Adipose tissue (tissue), 3 donors: ENCODE measurements around the gene NAA25. TPM values are rescaled to one million over a fixed set of nuclear protein-coding genes. Genes with fewer than 3 reads are reported as not detected.
"Not testable (repeated sequence)": the region's sequence is repeated elsewhere in the genome, so short reads cannot be mapped to it uniquely, and the experiment has no call there.

Source experiments
- H3K27ac ChIP-seq: one replicate; pipeline ENCODE4 v1.5.1; 2013; ENCODE audit warnings: low read depth, low read length
- WGBS, 3 donors: extraction: QIAGEN DNeasy Blood & Tissue Kit; methylation state at CpG; one replicate each; pipeline ENCODE4 v1.1.7; 2013; 5-methylcytosine and 5-hydroxymethylcytosine counted together
- polyA plus RNA-seq, 3 donors: library from polyadenylated mRNA; stranded (reverse); fragments of 200-250 nt; gene quantifications; one replicate each; pipeline ENCODE4 v1.2.3, GENCODE V29; 2013
- donor health status: healthy with polysubstance abuse.
- donor health status: Bipolar disorder and iron deficiency.
- donor health status: healthy.

NAA25 gene
- polyA plus RNA-seq, 3 donors = 4.0 to 6.5 (median 4.3) TPM

DNA sequence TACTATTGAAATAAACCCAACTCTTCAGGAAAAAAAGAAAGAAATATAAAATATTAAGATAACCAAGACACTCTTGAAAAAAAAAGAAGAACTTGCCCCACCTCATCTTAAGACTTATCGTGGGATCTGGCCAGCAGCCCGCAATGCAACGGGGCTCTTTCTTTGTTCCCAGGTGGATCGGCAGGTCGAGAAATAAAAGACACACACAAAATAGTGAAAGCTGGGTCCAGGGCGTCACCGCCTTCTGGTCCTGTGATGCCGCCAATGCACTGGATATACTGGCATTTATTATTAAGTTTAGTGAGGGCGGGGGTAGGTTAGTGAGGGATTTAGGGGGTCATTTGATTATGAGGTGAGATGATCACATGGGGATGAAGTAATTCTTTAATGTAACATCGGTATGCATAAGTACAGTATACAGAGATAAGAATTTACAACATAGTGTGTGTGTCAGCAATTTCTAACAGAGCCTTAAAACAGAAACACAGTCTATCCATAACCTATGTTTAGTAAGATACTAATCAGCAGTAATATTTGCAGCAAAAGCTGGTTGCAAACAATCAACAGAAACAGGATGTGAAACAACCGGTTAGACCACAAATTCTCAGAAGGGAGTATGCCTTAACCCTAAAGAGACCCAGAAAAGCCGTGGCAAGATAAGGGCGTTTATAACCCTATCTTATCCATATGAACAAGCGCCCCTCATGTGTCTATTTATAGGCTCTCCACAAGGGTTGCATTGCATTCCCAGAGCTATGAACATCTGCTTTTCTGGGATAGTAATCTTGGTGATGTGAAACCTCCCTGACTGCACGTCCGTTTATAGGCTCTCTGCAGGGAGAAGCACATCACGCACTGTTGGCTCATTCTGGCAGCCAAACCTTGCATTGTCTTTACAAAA, 114.1 kb downstream of the NAA25 start:
- WGBS, 3 donors = 48 to 61% (median 57%) methylated on average over 17 of the region's 17 CpGs
- H3K27ac ChIP-seq = not testable (repeated sequence)

DNA sequence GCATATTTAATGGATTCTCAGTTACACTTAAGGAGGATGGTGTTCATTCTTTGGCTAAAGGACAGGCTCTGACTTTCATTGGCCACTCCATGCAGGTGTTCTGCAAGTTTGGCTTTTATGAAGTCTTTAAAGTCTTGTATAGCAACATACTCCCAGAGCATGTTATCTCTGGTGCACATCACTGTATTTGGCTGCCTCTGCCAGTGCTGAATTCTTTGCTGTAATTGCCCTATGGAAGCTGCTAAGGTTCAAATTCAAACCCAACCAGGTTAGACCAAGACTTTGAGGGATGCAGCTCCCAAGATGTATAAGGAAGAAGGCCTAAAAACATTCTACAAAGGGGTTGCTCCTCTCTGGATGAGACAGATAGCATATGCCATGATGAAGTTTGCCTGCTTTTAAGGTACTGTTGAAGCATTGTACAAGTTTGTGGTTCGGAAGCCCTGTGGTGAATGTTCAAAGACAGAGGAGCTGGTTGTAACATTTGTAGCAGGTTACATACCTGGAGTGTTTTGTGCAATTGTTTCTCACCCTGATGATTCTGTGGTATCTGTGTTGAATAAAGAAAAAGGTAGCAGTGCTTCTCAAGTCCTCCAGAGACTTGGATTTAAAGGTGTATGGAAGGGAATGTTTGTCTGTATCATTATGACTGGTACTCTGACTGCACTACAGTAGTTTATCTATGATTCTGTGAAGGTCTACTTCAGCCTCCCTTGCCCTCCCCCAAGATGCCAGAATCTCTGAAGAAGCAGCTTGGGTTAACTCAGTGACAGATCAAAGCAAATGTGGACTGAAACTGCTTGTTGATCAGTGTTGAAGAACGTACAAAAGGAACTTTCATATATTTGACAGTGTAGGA, 115.1 kb downstream of the NAA25 start:
- WGBS, 3 donors = 77 to 79% (median 77%) methylated on average over 2 of the region's 2 CpGs
- H3K27ac ChIP-seq = no peak overlapping the region

DNA sequence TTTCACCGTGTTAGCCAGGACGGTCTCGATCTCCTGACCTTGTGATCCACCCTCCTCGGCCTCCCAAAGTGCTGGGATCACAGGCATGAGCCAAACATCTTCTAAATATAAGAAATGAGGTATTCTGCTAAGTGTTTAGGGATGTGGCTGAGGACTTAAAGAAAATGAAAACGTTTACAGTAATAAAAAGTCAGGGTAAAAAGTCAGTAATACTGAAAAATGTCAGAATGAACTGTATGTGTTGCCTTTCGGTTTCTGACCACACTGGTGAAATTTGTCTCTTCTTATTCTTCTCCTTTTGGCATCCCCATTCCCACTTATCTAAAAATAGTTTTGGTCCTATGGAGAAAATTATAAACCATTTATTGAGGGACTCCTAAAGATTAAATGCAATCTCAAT, 116.1 kb downstream of the NAA25 start:
- 79 to 84% (median 82%) methylated on average over 6 of the region's 6 CpGs for WGBS, 3 donors
- H3K27ac ChIP-seq = no peak overlapping the region

DNA sequence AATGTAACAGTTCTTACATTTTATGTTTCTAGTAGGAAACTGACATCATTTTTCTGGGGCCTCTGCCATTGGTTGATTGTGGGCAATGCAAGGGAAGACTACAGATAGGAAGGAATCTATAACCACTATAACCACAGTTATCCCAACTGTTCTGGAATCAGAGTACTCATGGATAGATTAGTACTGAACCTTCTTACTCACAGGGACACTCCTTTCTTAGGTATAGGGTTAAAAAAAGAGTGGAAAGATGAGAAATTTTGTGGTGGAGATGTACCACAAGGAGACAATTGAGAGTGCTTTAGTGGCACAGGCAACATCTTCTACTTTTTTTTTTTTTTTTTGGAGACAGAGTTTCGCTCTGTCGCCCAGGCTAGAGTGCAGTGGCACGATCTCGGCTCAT, 116.6 kb downstream of the NAA25 start:
- 93 to 98% (median 96%) methylated on average over 2 to 4 of the region's 4 CpGs for WGBS, 3 donors
- H3K27ac ChIP-seq = no peak overlapping the region

DNA sequence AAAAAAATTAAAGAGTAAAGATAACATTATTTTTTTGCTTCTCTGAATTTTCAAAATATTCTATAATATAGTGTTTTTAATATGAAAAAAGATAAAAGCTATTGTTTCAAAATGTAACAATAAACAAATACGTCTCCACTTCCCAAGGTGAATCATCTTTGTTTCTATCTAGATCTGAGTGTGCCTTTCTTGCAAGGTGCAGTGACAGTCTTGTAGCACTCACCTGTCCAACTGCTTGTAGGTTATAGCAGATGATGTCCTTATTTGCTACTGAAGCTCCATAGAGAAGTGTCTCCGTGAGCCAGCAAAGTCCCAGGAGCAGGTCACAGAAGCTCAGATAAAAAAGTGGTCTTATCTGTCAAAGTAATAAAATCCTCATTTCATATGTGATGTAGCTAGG, 117.0 kb downstream of the NAA25 start:
- no peak overlapping the region for H3K27ac ChIP-seq
- 92 to 98% (median 95%) methylated on average over 2 of the region's 2 CpGs for WGBS, 3 donors

DNA sequence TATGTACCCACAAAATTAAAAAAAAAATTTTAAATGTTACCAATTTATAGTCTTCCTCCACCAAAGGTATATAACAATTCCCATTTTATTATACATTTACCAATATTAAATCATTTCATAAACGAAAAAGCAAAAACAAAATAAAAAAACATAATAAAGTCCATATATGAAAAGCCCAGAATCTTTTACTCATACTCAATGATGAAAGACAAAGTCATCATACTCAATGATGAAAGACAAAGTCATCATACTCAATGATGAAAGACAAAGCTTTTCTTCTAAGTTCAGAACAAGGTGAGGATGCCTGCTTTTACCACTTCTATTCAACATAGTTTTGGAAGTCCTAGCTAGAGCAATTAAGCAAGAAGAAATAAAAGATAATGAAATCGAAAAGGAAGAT, 123.8 kb downstream of the NAA25 start:
- WGBS, 3 donors = 74 to 91% (median 90%) methylated on average over 2 of the region's 2 CpGs
- H3K27ac ChIP-seq = no peak overlapping the region

DNA sequence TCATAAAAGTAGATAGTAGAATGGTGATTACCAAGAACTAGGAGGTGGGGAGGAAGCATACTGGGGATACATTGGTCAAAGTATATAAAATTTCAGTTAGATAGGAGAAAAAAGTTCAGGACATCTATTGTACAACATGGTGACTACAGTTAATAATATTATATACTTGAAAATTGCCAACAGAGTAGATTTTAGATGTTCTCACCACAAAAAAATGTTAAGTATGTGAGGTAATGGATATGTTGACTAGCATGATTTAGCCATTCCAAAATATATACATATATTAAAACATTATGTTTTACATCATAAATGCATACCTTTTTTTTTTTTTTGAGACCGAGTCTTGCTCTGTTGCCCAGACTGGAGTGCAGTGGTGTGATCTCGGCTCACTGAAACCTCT, 126.6 kb downstream of the NAA25 start:
- WGBS, 3 donors = 94 to 100% (median 96%) methylated on average over 2 of the region's 2 CpGs
- H3K27ac ChIP-seq = no peak overlapping the region

DNA sequence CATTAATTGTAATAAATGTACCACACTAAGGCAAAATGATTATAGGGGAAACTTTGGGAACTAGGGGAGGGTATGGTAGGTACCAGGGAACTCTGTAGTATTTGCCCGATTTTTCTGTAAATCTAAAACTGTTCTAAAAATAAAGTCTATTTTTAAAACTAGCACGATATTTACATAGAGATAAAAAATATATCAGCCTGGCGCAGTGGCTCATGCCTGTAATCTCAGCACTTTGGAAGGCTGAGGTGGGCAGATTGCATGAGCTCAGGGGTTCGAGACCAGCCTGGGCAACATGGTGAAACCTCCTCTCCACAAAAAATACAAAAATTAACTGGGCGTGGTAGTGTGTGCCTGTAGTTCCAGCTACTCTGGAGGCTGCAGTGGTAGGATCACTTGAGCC, 128.0 kb downstream of the NAA25 start:
- no peak overlapping the region for H3K27ac ChIP-seq
- 77 to 94% (median 87%) methylated on average over 5 of the region's 5 CpGs for WGBS, 3 donors

DNA sequence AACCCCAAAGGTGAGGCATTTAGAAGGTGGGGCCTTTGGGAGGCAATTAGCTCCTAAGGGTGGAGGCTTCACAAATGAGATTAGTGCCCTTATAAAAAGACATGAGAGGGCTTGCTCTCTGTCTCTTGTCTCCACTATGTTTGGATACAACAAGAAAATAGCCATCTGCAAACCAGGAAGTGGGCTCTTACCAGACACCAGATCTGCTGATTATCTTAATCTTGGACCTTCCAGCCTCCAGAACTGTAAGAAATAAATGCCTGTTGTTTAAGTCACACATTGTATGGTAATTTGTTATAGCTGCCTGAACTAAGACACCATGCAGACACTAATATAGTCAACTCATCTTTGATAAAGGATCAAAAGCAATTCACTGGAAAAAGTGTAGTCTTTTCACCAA, 130.0 kb downstream of the NAA25 start:
- H3K27ac ChIP-seq = no peak overlapping the region

DNA sequence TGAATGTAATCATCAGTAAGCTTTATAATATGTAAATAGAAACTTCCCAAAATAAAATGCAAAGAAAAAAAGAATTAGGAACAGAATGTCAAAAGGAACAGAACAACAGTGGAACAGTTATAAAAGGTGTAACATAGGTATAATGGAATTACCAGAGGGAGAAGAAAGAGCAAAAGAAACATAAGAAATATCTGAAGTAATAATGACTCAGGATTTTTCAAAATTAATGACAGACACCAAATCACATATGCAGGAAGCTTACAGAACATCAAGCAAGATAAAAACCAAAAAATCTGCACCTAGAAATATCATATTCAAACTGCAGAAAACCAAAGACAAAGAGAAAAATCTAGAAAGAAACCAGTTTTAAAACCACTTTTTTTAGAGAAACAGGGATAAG, 131.7 kb downstream of the NAA25 start:
- H3K27ac ChIP-seq = no peak overlapping the region

Other genes starting within 250 kb of the NAA25 start
- gene TMEM116, start 95.6 kb downstream of the NAA25 start, polyA plus RNA-seq = 1 to 10 TPM; 5.1 to 6.1 (median 5.5) TPM
- 10 to 100 TPM; 72.0 to 96.6 (median 76.8) TPM for gene ERP29, start 95.4 kb downstream of the NAA25 start, polyA plus RNA-seq
- gene TRAFD1, start 16.8 kb upstream of the NAA25 start, polyA plus RNA-seq = 10 to 100 TPM in 2 of 3 donors, 1 to 10 TPM in 1; 8.4 to 21.7 (median 16.2) TPM